ENCODE results near the gene MEGF11. TPM values are rescaled to one million over a fixed set of nuclear protein-coding genes. Genes with fewer than 3 reads are reported as not detected.

The MEGF11 gene
- total RNA-seq, 1 donor from 2014 or later, result 0.60 TPM

DNA sequence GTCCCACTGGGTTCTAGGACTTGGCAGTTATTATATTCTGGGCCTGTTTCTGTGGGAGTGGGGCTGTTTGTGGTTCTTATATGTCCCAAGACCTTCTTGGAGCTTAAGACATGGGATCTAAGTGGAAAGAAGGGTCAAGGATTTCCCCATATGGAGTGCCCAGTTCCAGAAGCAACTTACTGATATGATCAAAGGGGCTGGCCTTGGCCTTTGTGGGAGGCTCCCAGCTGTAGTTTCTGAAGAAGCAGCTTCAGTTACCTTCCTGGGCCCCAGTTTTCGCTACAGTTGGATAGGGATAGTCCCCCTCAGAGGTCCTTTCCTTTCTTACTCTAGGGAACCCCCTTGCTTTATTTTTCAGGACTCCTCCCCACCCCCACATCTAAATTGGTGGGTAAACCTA lies 328.2 kb downstream of the MEGF11 start:
- no peaks in the 10 kb centered on the region for H3K27me3 Mint-ChIP-seq
- H3K9me3 Mint-ChIP-seq (ENCODE audit: low read depth), result no peaks in the 10 kb centered on the region
- TF ChIP-seq, protein P1, sequence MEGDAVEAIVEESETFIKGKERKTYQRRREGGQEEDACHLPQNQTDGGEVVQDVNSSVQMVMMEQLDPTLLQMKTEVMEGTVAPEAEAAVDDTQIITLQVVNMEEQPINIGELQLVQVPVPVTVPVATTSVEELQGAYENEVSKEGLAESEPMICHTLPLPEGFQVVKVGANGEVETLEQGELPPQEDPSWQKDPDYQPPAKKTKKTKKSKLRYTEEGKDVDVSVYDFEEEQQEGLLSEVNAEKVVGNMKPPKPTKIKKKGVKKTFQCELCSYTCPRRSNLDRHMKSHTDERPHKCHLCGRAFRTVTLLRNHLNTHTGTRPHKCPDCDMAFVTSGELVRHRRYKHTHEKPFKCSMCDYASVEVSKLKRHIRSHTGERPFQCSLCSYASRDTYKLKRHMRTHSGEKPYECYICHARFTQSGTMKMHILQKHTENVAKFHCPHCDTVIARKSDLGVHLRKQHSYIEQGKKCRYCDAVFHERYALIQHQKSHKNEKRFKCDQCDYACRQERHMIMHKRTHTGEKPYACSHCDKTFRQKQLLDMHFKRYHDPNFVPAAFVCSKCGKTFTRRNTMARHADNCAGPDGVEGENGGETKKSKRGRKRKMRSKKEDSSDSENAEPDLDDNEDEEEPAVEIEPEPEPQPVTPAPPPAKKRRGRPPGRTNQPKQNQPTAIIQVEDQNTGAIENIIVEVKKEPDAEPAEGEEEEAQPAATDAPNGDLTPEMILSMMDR (IDR thresholded peaks at IDR 0.05; ENCODE audit: unreplicated experiment), result no peak
- no peaks in the 10 kb centered on the region for H3K36me3 Mint-ChIP-seq (ENCODE audit: insufficient read depth)
- no peak for DNase-seq (ENCODE audit: low spot score, unreplicated experiment)
- H3K4me3 Mint-ChIP-seq (ENCODE audit: low read depth), result no peak overlapping the region
- H3K27ac Mint-ChIP-seq, result no peak overlapping the region
- H3K4me1 Mint-ChIP-seq (ENCODE audit: low read depth), result peaks cover 2% of the 10 kb centered on the region

GRCh38 chr15:65924004-65924403 lies 329.5 kb downstream of the MEGF11 start:
- H3K27ac Mint-ChIP-seq, result no peak overlapping the region
- DNase-seq (ENCODE audit: low spot score, unreplicated experiment), result no peak
- H3K4me3 Mint-ChIP-seq (ENCODE audit: low read depth), result no peak overlapping the region
- TF ChIP-seq, protein P1 (IDR thresholded peaks at IDR 0.05; ENCODE audit: unreplicated experiment), result no peak
- no peaks in the 10 kb centered on the region for H3K36me3 Mint-ChIP-seq (ENCODE audit: insufficient read depth)
- H3K4me1 Mint-ChIP-seq (ENCODE audit: low read depth), result peaks cover 3% of the 10 kb centered on the region
- no peaks in the 10 kb centered on the region for H3K9me3 Mint-ChIP-seq (ENCODE audit: low read depth)
- H3K27me3 Mint-ChIP-seq, result no peaks in the 10 kb centered on the region

GRCh38 chr15:65923264-65923663 lies 330.3 kb downstream of the MEGF11 start:
- Mint-ChIP-seq H3K9me3 (ENCODE audit: low read depth) (no peaks in the 10 kb centered on the region), H3K4me1 (ENCODE audit: low read depth) (peaks cover 3% of the 10 kb centered on the region), H3K27ac (no peak overlapping the region), H3K4me3 (ENCODE audit: low read depth) (no peak overlapping the region), H3K36me3 (ENCODE audit: insufficient read depth) (no peaks in the 10 kb centered on the region), H3K27me3 (no peaks in the 10 kb centered on the region)
- DNase-seq (ENCODE audit: low spot score, unreplicated experiment), result no peak
- TF ChIP-seq, protein P1 (IDR thresholded peaks at IDR 0.05; ENCODE audit: unreplicated experiment), result no peak

GRCh38 chr15:65922621-65923020 lies 330.9 kb downstream of the MEGF11 start:
- no peaks in the 10 kb centered on the region for H3K9me3 Mint-ChIP-seq (ENCODE audit: low read depth)
- no peak overlapping the region for H3K27ac Mint-ChIP-seq
- peaks cover 3% of the 10 kb centered on the region for H3K4me1 Mint-ChIP-seq (ENCODE audit: low read depth)
- no peak for DNase-seq (ENCODE audit: low spot score, unreplicated experiment)
- no peaks in the 10 kb centered on the region for H3K27me3 Mint-ChIP-seq
- H3K36me3 Mint-ChIP-seq (ENCODE audit: insufficient read depth), result no peaks in the 10 kb centered on the region
- H3K4me3 Mint-ChIP-seq (ENCODE audit: low read depth), result no peak overlapping the region
- TF ChIP-seq, protein P1 (IDR thresholded peaks at IDR 0.05; ENCODE audit: unreplicated experiment), result no peak

DNA sequence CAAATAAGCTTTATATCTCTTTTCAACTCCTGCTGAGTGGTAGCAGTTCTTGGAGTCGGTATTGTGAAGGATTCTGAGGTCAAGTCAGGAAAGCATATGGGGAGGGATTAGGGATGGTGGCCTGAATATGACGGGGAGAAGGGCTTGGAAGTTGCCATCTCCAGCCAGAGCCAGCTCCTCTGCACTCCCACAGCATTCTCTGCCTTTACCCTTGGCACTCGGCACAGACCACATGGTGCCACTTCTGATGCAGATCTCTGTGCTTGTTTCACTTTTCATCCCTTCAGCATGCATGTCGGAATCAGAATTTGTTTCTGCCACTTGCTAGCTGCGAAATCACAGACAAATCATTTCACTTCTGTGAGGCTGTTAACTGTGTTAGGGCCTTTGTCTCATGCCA lies 331.8 kb downstream of the MEGF11 start:
- H3K4me1 Mint-ChIP-seq (ENCODE audit: low read depth), result peaks cover 3% of the 10 kb centered on the region
- TF ChIP-seq, protein P1 (IDR thresholded peaks at IDR 0.05; ENCODE audit: unreplicated experiment), result no peak
- H3K9me3 Mint-ChIP-seq (ENCODE audit: low read depth), result no peaks in the 10 kb centered on the region
- H3K27me3 Mint-ChIP-seq, result no peaks in the 10 kb centered on the region
- no peak for DNase-seq (ENCODE audit: low spot score, unreplicated experiment)
- no peaks in the 10 kb centered on the region for H3K36me3 Mint-ChIP-seq (ENCODE audit: insufficient read depth)
- no peak overlapping the region for H3K4me3 Mint-ChIP-seq (ENCODE audit: low read depth)
- no peak overlapping the region for H3K27ac Mint-ChIP-seq
